AG04450 (cell line): ENCODE results near the gene CCDC196. TPM values are rescaled to one million over a fixed set of nuclear protein-coding genes. Genes with fewer than 3 reads are reported as not detected.

Source experiments
- CTCF ChIA-PET: fragments of 300-600, 350-600 bp; formaldehyde crosslinking; extraction: SDS; loops from one replicate; lab custom pipeline; 2022; ENCODE audit warnings: antibody characterized with exemption, inconsistent platforms; lab: Charles Lee
- POLR2A ChIA-PET: fragments of 350-600 bp; formaldehyde crosslinking; extraction: SDS; loops from one replicate; lab custom pipeline; 2021; ENCODE audit warnings: antibody characterized with exemption, inconsistent platforms; lab: Yijun Ruan, JAX
- DNase-seq: peaks from one replicate; pipeline ENCODE4 v3.0.0-alpha.2; 2011; ENCODE audit warnings: low read depth, low spot score
- H3K27ac ChIP-seq: one replicate; pipeline ENCODE4 v1.5.1; 2012; ENCODE audit warnings: low read depth, low read length, control low read depth
- H3K27me3 ChIP-seq: one replicate; pipeline ENCODE4 v1.6.0; 2012; ENCODE audit warnings: low read length; ENCODE audit not compliant: control insufficient read depth, insufficient read depth
- H3K4me3 ChIP-seq: 2 replicates; pipeline ENCODE4 v1.5.1; 2011; ENCODE audit warnings: mild to moderate bottlenecking, low read depth, low read length, control low read depth
- H3K9me3 ChIP-seq: 2 replicates; pipeline ENCODE4 v1.5.1; 2012; ENCODE audit warnings: low read length; ENCODE audit not compliant: control insufficient read depth, insufficient read depth
- CTCF ChIP-seq: IDR thresholded peaks from 2 replicates; pipeline ENCODE4 v1.5.1; 2011; ENCODE audit warnings: low read depth, low read length, control low read depth, inconsistent platforms
- polyA plus RNA-seq: library from polyadenylated mRNA; depleted of rRNA; stranded (reverse); fragments of >200 nt; gene quantifications from 2 replicates; pipeline ENCODE4 v1.2.3, GENCODE V29; 2011

CCDC196 gene
- polyA plus RNA-seq, 1 experiment = not detected

GRCh38 chr14:66445936-66446335 lies 40.2 kb upstream of the CCDC196 start:
- ChIA-PET POLR2A (no interaction called here), CTCF (no interaction called here)
- H3K9me3 ChIP-seq = no peaks in the 10 kb centered on the region
- DNase-seq = no peak
- no peak overlapping the region for H3K4me3 ChIP-seq
- H3K27ac ChIP-seq = no peak overlapping the region
- no peak for TF ChIP-seq CTCF
- no peaks in the 10 kb centered on the region for H3K27me3 ChIP-seq

- Histone ChIP-seq H3K27me3 (no peaks in the 10 kb centered on the region), H3K4me3 (no peak overlapping the region), H3K9me3 (no peaks in the 10 kb centered on the region), H3K27ac (no peak overlapping the region)
- ChIA-PET CTCF (interaction anchor here (1.0 kb wide), 1 partner anchor 18 kb away, joined by 3 read pairs; no protein-coding TSS in a partner anchor), POLR2A (no interaction called here)
- TF ChIP-seq CTCF = no peak
- no peak for DNase-seq
Measured at GRCh38 chr14:66453469-66453868, 32.7 kb upstream of the CCDC196 start.

GRCh38 chr14:66459603-66460002 lies 26.6 kb upstream of the CCDC196 start:
- DNase-seq = no peak
- no peak overlapping the region for H3K27ac ChIP-seq
- no peaks in the 10 kb centered on the region for H3K9me3 ChIP-seq
- TF ChIP-seq CTCF = no peak
- CTCF ChIA-PET = no interaction called here
- no peaks in the 10 kb centered on the region for H3K27me3 ChIP-seq
- H3K4me3 ChIP-seq = no peak overlapping the region
- POLR2A ChIA-PET = no interaction called here

- no peak for DNase-seq
- Histone ChIP-seq H3K27me3 (no peaks in the 10 kb centered on the region), H3K4me3 (no peak overlapping the region), H3K27ac (no peak overlapping the region), H3K9me3 (no peaks in the 10 kb centered on the region)
- no peak for TF ChIP-seq CTCF
- ChIA-PET CTCF (no interaction called here), POLR2A (no interaction called here)
Measured at GRCh38 chr14:66464261-66464660, 21.9 kb upstream of the CCDC196 start.

- no peak for TF ChIP-seq CTCF
- ChIA-PET CTCF (interaction anchor here (1.9 kb wide), 1 partner anchor 30 kb away, joined by 6 read pairs; no protein-coding TSS in a partner anchor), POLR2A (no interaction called here)
- no peak overlapping the region for H3K27ac ChIP-seq
- no peak for DNase-seq
- H3K9me3 ChIP-seq = no peaks in the 10 kb centered on the region
- H3K27me3 ChIP-seq = no peaks in the 10 kb centered on the region
- no peak overlapping the region for H3K4me3 ChIP-seq
Measured at GRCh38 chr14:66468778-66469367, 17.3 kb upstream of the CCDC196 start.
